ENCODE data around the gene MUS81.

DNA sequence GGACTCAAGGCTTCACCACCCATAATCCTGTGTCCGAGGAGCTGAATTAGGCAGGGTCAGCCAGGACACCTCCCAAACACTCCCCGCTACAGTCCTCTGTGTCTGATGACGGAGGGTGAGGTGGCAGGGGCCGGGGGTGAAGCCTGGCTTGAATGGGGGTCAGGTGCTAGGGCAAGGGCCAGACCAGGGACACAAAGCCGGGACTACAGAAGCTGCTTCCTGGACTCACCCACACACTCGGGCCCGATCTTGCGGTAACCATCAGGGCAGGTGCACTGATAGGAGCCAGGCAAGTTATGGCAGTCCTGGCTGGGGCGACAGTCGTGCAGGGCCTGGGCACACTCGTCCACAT is 10.1 kb downstream of the MUS81 start:
- TF ChIP-seq, protein P1, sequence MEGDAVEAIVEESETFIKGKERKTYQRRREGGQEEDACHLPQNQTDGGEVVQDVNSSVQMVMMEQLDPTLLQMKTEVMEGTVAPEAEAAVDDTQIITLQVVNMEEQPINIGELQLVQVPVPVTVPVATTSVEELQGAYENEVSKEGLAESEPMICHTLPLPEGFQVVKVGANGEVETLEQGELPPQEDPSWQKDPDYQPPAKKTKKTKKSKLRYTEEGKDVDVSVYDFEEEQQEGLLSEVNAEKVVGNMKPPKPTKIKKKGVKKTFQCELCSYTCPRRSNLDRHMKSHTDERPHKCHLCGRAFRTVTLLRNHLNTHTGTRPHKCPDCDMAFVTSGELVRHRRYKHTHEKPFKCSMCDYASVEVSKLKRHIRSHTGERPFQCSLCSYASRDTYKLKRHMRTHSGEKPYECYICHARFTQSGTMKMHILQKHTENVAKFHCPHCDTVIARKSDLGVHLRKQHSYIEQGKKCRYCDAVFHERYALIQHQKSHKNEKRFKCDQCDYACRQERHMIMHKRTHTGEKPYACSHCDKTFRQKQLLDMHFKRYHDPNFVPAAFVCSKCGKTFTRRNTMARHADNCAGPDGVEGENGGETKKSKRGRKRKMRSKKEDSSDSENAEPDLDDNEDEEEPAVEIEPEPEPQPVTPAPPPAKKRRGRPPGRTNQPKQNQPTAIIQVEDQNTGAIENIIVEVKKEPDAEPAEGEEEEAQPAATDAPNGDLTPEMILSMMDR (IDR thresholded peaks at IDR 0.05), result no peak
- no peak for TF ChIP-seq POLR2A (IDR thresholded peaks at IDR 0.05)

Measured in ovary (tissue), 3 donors.